HepG2 (cell line): Measurements from ENCODE around the gene MYL12B. TPM values are rescaled to one million over a fixed set of nuclear protein-coding genes. Genes with fewer than 3 reads are reported as not detected.

Experiments used
- CEBPB ChIP-seq: IDR thresholded peaks from 2 replicates; pipeline ENCODE4 v1.6.1; 2011; ENCODE audit warnings: low read depth, low read length, improper control_type of control experiment, borderline replicate concordance
- HMGA1 ChIP-seq: sonication (generic); formaldehyde crosslinking; conservative IDR thresholded peaks from 2 replicates; pipeline ENCODE4 v1.4.0; 2020; ENCODE audit warnings: missing genetic modification reagents
- JUNB ChIP-seq: sonication (generic); formaldehyde crosslinking; IDR thresholded peaks from 2 replicates; pipeline ENCODE4 v1.8.0; 2022; ENCODE audit warnings: missing genetic modification reagents, mild to moderate bottlenecking, borderline replicate concordance
- MED1 ChIP-seq: sonication (generic); formaldehyde crosslinking; IDR thresholded peaks from 2 replicates; pipeline ENCODE4 v1.4.0; 2020; ENCODE audit warnings: missing genetic modification reagents
- PAX8 ChIP-seq: sonication (generic); formaldehyde crosslinking; IDR thresholded peaks from 2 replicates; pipeline ENCODE4 v1.8.0; 2022; ENCODE audit warnings: mild to moderate bottlenecking, missing genetic modification reagents, borderline replicate concordance
- POLR2AphosphoS2 ChIP-seq: IDR thresholded peaks from 2 replicates; pipeline ENCODE4 v1.6.1; 2011; ENCODE audit warnings: low read depth, low read length, improper control_type of control experiment
- POLR2G ChIP-seq: fragments of 200-400 bp; formaldehyde crosslinking; IDR thresholded peaks from 2 replicates; pipeline ENCODE4 v1.6.1; 2018; ENCODE audit warnings: mild to moderate bottlenecking, low read depth, low read length, moderate library complexity
- RXRA ChIP-seq: sonication (generic); formaldehyde crosslinking; IDR thresholded peaks from 2 replicates; pipeline ENCODE4 v1.5.1; 2020; ENCODE audit warnings: missing genetic modification reagents
- SIX1 ChIP-seq: sonication (generic); formaldehyde crosslinking; IDR thresholded peaks from 2 replicates; pipeline ENCODE4 v1.4.0; 2020; ENCODE audit warnings: missing genetic modification reagents, borderline replicate concordance
- SNAPC2 ChIP-seq: sonication (generic); formaldehyde crosslinking; IDR thresholded peaks from 2 replicates; pipeline ENCODE4 v1.8.1; 2022; ENCODE audit warnings: mild to moderate bottlenecking, missing genetic modification reagents
- ZNF451 ChIP-seq: sonication (generic); formaldehyde crosslinking; IDR thresholded peaks from 2 replicates; pipeline ENCODE4 v1.5.0; 2020; ENCODE audit warnings: mild to moderate bottlenecking, missing genetic modification reagents
- ZNF558 ChIP-seq: sonication (generic); formaldehyde crosslinking; IDR thresholded peaks from 2 replicates; pipeline ENCODE4 v1.9.0; 2022; ENCODE audit warnings: mild to moderate bottlenecking, missing genetic modification reagents, borderline replicate concordance
- ZNF782 ChIP-seq: sonication (generic); formaldehyde crosslinking; IDR thresholded peaks from 2 replicates; pipeline ENCODE4 v1.4.0; 2020; ENCODE audit warnings: missing genetic modification reagents, mild to moderate bottlenecking, borderline replicate concordance
- ZSCAN21 ChIP-seq: sonication (generic); formaldehyde crosslinking; IDR thresholded peaks from 2 replicates; pipeline ENCODE4 v1.8.0; 2022; ENCODE audit warnings: mild to moderate bottlenecking, missing genetic modification reagents, moderate library complexity, borderline replicate concordance
- polyA plus RNA-seq, 8 experiments: library from polyadenylated mRNA; depleted of rRNA in 3 of 8; stranded (reverse) in 7 of 8; unstranded in 1 of 8; fragments of >200 nt; fragmentation: Illumina TruSeq in 4 of 8; extraction: Trizol in 4 of 8; gene quantifications; 2 replicates each; pipeline versions ENCODE4 v1.2.1 to v1.2.3, GENCODE V29; 2011 to 2016; ENCODE audit warnings: low read depth in 4 of 8, missing spikeins in 1 of 8, mixed read lengths in 1 of 8; ENCODE audit not compliant: insufficient read depth in 1 of 8
- total RNA-seq, 5 experiments: library from RNA; depleted of rRNA; stranded (reverse); fragments of >200 nt; fragmentation: Illumina TruSeq; extraction: Trizol; gene quantifications; 2 replicates each; pipeline ENCODE4 v1.2.3, GENCODE V29; 2016; ENCODE audit warnings: low read depth in 1 of 5
- TF ChIP-seq, protein P1 (sequence below): sonication (generic); formaldehyde crosslinking; IDR thresholded peaks from 2 replicates; pipeline ENCODE4 v1.4.0; 2020; ENCODE audit warnings: missing genetic modification reagents, borderline replicate concordance
- TF ChIP-seq, protein P2 (sequence below): sonication (generic); formaldehyde crosslinking; IDR thresholded peaks from 2 replicates; pipeline ENCODE4 v1.8.0; 2022; ENCODE audit warnings: mild to moderate bottlenecking, missing genetic modification reagents, moderate library complexity
- TF ChIP-seq, protein P3 (sequence below): IDR thresholded peaks from 2 replicates; pipeline ENCODE4 v1.6.1; 2012; ENCODE audit warnings: inconsistent platforms
- TF ChIP-seq, protein P4 (sequence below): sonication (generic); formaldehyde crosslinking; IDR thresholded peaks from 2 replicates; pipeline ENCODE4 v1.4.0; 2020; ENCODE audit warnings: missing genetic modification reagents
- TF ChIP-seq, protein P5 (sequence below): sonication (generic); formaldehyde crosslinking; IDR thresholded peaks from 2 replicates; pipeline ENCODE4 v1.8.0; 2022; ENCODE audit warnings: mild to moderate bottlenecking, missing genetic modification reagents; ENCODE audit not compliant: insufficient replicate concordance

The MYL12B gene
- total and polyA plus RNA-seq, 2 of the 13 experiments (the other 11 are each of a cell fraction or from before 2014, with no cell fraction given): 265 to 340 TPM

DNA sequence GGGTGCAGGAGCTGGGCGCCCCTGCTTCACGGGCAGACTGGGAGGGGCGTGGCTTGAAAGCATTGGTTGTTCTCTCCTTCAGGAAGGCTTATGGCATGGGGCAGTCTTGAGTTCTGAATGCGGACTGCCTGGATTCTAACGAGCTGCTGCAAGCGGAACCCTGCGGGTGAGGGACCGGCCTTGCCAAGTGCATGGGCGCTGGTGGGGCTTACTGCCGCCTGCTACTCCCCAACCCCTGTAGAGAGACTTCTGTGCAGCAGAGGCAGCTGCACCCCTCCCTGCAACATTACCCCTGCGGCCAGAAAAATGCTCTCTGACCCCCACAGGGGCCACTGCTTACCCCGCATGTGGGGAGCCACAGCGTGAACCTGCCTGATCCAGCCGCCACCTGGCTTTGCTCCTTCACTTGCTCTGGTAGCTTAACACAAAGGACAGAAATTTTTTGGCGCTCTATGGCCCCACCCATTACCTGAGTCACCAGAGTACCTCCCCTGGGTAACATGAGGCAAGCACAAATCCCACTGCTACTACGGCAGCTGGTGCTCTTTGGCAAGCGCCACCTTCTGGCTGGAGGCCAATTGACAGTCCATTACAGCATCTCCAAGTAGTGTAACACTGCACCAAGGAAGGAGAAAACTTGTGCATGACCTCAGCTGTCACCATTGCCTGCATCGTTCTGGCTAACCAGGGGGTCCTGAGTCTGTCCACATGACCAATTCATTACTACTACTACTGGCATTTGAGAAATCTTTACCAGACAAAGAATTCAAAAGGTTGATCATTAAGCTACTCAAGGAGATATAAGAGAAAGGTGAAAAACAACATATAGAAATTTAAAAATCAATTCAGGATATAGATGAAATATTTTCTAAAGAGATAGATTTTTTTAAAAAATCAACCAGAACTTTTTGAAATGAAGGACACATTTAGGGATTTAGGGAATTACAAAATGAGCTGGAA, 35.4 kb downstream of the MYL12B start (continued):
- TF ChIP-seq ZSCAN21 (CRISPR knock-in tag) (no peak), ZNF782 (CRISPR knock-in tag) (no peak), POLR2G (peak; percentile 82), SIX1 (peak; percentile 81; the same call in 1 of the 2 replicates), MED1 (CRISPR knock-in tag) (peak; percentile 57), HMGA1 (CRISPR knock-in tag) (no peak), ZNF558 (CRISPR knock-in tag) (no peak), SNAPC2 (CRISPR knock-in tag) (peak; percentile 62; the same call in 1 of the 2 replicates), JUNB (CRISPR knock-in tag) (0 out of 2 replicates have a peak, but pooled peaks have one; percentile 49), POLR2AphosphoS2 (no peak), CEBPB (no peak), ZNF451 (CRISPR knock-in tag) (no peak), PAX8 (CRISPR knock-in tag) (0 out of 2 replicates have a peak, but pooled peaks have one; percentile 25), RXRA (peak; percentile 56)
- TF ChIP-seq, protein P1, sequence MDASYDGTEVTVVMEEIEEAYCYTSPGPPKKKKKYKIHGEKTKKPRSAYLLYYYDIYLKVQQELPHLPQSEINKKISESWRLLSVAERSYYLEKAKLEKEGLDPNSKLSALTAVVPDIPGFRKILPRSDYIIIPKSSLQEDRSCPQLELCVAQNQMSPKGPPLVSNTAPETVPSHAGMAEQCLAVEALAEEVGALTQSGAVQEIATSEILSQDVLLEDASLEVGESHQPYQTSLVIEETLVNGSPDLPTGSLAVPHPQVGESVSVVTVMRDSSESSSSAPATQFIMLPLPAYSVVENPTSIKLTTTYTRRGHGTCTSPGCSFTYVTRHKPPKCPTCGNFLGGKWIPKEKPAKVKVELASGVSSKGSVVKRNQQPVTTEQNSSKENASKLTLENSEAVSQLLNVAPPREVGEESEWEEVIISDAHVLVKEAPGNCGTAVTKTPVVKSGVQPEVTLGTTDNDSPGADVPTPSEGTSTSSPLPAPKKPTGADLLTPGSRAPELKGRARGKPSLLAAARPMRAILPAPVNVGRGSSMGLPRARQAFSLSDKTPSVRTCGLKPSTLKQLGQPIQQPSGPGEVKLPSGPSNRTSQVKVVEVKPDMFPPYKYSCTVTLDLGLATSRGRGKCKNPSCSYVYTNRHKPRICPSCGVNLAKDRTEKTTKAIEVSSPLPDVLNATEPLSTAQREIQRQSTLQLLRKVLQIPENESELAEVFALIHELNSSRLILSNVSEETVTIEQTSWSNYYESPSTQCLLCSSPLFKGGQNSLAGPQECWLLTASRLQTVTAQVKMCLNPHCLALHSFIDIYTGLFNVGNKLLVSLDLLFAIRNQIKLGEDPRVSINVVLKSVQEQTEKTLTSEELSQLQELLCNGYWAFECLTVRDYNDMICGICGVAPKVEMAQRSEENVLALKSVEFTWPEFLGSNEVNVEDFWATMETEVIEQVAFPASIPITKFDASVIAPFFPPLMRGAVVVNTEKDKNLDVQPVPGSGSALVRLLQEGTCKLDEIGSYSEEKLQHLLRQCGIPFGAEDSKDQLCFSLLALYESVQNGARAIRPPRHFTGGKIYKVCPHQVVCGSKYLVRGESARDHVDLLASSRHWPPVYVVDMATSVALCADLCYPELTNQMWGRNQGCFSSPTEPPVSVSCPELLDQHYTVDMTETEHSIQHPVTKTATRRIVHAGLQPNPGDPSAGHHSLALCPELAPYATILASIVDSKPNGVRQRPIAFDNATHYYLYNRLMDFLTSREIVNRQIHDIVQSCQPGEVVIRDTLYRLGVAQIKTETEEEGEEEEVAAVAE (CRISPR knock-in tag): peak; percentile 50; the same call in 1 of the 2 replicates
- TF ChIP-seq, protein P2, sequence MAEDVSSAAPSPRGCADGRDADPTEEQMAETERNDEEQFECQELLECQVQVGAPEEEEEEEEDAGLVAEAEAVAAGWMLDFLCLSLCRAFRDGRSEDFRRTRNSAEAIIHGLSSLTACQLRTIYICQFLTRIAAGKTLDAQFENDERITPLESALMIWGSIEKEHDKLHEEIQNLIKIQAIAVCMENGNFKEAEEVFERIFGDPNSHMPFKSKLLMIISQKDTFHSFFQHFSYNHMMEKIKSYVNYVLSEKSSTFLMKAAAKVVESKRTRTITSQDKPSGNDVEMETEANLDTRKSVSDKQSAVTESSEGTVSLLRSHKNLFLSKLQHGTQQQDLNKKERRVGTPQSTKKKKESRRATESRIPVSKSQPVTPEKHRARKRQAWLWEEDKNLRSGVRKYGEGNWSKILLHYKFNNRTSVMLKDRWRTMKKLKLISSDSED: no peak
- TF ChIP-seq, protein P3, sequence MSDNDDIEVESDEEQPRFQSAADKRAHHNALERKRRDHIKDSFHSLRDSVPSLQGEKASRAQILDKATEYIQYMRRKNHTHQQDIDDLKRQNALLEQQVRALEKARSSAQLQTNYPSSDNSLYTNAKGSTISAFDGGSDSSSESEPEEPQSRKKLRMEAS: peak; percentile 74
- TF ChIP-seq, protein P4, sequence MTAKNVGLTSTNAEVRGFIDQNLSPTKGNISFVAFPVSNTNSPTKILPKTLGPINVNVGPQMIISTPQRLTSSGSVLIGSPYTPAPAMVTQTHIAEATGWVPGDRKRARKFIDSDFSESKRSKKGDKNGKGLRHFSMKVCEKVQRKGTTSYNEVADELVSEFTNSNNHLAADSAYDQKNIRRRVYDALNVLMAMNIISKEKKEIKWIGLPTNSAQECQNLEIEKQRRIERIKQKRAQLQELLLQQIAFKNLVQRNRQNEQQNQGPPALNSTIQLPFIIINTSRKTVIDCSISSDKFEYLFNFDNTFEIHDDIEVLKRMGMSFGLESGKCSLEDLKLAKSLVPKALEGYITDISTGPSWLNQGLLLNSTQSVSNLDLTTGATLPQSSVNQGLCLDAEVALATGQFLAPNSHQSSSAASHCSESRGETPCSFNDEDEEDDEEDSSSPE (CRISPR knock-in tag): peak; percentile 71
- TF ChIP-seq, protein P5, sequence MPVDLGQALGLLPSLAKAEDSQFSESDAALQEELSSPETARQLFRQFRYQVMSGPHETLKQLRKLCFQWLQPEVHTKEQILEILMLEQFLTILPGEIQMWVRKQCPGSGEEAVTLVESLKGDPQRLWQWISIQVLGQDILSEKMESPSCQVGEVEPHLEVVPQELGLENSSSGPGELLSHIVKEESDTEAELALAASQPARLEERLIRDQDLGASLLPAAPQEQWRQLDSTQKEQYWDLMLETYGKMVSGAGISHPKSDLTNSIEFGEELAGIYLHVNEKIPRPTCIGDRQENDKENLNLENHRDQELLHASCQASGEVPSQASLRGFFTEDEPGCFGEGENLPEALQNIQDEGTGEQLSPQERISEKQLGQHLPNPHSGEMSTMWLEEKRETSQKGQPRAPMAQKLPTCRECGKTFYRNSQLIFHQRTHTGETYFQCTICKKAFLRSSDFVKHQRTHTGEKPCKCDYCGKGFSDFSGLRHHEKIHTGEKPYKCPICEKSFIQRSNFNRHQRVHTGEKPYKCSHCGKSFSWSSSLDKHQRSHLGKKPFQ: no peak
